Embryonic facial prominence (tissue), 1 donor: ENCODE results near the gene FIGN.

Experiments used
- DNase-seq: peaks from one replicate; pipeline ENCODE4 v3.0.0-alpha.2; 2016; ENCODE audit errors: extremely low spot score

FIGN gene

GRCh38 chr2:163709270-163709669 lies 26.5 kb downstream of the FIGN start:
- no peak for DNase-seq

DNA sequence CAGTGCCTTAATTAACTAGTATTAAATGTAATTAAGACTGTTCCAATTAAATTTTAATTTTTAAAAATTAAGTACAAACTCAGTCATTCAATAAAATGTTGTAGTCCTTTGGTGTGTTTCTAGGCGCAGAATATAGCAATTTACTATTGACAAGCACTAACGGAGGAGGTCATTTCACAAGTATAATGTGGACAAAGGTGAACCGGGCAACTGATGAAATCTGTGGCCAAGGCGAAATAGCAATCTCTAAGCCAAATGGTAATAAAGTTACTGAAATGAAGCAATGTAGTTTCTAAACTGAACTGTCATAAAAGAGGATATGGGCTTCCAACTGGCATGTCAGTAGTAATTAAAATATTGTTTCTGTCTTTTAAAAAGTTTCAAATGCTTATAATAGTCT lies 27.5 kb downstream of the FIGN start:
- DNase-seq, result no peak

DNA sequence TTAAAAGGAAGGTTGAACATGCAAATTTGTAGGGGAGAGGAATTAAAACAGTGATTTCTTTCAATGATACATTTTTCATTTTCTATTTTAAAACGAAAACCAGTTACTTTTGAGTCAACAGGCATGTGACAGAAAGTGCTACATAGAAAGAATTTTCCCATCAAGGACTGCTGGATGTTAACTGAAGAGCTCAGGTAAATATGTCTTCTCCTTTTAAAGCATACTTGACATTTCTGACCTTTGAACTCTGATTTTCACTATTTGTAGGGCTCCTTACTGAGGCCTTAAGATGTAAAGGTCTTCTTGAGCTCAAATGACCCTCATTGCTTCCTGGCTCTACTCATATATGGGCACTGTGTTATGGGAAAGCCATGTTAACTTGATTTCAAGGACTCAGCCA lies 32.4 kb downstream of the FIGN start:
- DNase-seq, result no peak

GRCh38 chr2:163701399-163702195 lies 34.2 kb downstream of the FIGN start:
- DNase-seq, result no peak

GRCh38 chr2:163698857-163699256 lies 37.0 kb downstream of the FIGN start:
- DNase-seq, result no peak

DNA sequence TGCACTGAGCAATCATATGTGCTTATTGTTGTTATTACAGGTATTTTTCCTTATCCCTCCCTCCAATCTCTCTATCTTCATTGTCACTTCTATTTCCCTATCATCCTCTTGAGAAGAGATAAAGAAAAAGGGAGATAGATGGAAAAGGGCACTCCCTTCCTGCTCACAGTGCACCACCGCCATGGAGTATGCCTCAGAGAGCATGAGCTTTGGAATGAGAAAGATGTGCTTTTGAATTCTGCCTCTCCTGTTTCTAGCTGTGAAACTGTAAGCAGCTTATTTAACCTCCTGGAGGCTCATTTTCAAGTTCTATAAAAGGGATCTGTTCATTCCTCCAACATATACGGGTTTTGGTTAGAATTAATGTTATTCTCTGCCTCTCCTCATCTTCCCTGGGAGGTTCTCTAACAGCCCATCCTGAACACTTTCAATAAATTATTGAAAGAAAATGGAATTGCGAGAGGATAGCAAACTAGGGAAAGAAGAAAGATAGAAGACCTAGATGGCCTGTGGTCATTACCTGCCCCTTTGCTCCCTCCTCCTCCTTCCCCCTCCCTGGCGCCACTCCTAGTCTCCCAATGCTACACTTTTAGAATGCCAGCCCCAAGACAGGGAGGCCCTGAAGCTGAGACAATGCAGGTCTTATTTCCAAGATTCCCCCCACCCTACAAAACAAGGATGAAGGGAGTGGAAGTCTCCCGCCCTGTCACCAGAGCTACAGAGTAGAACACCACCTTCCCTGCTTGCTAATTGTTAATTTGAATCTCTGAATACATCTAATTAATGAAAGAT lies 37.8 kb downstream of the FIGN start:
- DNase-seq, result no peak

GRCh38 chr2:163697429-163697828 lies 38.4 kb downstream of the FIGN start:
- no peak for DNase-seq

GRCh38 chr2:163693484-163693883 lies 42.3 kb downstream of the FIGN start:
- DNase-seq, result no peak

GRCh38 chr2:163692611-163693482 lies 43.0 kb downstream of the FIGN start:
- no peak for DNase-seq

DNA sequence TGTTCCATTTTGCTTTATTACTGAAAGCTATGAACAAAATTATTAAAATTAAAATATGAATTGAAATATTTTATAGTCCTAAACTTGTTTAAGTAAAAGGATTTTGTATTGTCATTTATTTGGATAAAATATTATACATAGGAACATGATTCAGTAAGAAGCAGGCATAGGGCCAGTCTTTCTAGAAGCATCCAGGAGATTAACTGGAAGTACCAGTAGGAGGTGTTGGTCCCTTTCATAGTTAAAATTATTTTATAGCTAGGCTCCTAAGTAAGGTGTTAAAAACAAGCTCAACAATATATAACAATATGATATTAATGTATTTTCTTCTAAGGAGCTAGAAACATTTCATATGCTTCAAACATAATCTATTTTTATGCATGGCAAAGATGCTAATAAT lies 43.7 kb downstream of the FIGN start:
- DNase-seq, result no peak

DNA sequence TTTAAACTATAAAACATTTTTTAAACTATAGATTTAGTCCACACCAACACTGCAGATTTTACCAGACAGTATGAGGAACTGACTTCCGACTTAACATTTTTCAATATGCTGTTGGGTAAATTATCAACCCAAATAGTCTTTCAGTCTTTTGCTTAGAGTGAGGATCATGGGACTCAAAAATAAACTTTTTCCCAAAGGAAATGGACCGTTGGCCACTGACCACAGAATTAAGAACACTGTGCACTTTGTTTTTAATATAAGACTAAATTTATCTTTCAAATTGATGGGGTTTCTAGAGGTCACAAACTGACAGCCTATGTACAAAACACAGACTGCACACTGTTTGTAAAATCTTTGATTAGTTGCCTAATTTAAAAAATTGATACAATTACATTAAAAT lies 44.9 kb downstream of the FIGN start:
- no peak for DNase-seq

GRCh38 chr2:163687217-163687616 lies 48.6 kb downstream of the FIGN start:
- no peak for DNase-seq

- no peak for DNase-seq
Observed at GRCh38 chr2:163686289-163686688, 49.5 kb downstream of the FIGN start.

GRCh38 chr2:163682695-163683094 lies 53.1 kb downstream of the FIGN start:
- no peak for DNase-seq

- no peak for DNase-seq
Observed at GRCh38 chr2:163681745-163682144, 54.1 kb downstream of the FIGN start.

DNA sequence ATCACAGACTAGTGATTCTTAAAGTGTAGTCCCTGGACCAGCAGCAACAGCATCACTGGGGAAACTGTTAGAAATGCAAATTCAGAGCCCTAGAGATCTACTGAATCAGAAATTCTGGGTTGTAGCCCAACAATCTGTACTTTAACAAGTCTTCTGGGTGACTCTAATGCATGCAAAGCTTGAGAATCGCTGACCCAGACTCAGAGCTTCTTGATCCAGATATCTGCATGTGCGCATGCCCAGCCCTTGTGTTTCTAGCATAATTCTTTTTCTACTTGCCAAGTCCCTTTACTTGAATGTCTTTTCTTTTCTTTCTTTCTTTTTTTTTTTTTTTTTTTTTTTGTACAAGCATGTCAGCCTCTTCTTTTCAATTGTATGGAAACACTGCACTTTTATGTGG lies 60.4 kb downstream of the FIGN start:
- DNase-seq, result no peak

GRCh38 chr2:163673522-163673921 lies 62.3 kb downstream of the FIGN start:
- DNase-seq, result no peak

DNA sequence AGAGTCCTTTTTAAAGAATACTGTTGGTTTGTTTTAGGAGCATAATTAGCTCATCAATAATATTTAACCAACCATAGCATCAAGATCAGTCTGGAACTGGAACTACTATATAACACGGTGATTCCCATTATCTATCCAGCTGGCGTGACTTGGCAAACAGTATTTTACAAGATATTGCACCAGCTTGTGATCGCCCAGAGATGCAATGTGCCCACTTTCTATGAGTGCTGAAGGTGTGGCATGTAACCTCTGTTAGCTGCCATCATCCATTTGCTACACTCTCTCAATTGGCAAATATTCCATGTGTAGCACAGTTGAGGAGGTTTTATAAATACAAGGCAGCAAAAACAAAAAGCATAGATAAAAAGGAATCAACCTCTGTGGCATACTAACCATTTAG lies 64.9 kb downstream of the FIGN start:
- DNase-seq, result no peak

DNA sequence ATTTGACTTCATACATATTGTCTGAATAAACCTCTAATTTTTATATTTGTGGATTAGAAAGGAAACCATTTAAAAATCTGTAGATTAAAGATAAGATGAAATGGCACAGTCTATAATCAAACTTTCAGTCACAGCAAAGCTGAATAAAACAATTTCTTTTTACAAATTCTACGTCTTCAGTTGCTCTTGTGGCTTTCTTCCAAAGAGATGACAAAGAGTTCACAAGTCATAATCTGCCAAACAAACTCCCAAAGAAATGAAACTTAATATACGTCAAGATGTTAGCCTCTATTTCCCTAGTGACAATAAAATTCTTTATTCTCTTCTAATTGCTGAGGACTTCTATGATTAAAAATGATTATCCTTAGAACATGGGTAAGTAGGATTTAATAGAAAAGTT lies 66.3 kb downstream of the FIGN start:
- DNase-seq, result no peak

DNA sequence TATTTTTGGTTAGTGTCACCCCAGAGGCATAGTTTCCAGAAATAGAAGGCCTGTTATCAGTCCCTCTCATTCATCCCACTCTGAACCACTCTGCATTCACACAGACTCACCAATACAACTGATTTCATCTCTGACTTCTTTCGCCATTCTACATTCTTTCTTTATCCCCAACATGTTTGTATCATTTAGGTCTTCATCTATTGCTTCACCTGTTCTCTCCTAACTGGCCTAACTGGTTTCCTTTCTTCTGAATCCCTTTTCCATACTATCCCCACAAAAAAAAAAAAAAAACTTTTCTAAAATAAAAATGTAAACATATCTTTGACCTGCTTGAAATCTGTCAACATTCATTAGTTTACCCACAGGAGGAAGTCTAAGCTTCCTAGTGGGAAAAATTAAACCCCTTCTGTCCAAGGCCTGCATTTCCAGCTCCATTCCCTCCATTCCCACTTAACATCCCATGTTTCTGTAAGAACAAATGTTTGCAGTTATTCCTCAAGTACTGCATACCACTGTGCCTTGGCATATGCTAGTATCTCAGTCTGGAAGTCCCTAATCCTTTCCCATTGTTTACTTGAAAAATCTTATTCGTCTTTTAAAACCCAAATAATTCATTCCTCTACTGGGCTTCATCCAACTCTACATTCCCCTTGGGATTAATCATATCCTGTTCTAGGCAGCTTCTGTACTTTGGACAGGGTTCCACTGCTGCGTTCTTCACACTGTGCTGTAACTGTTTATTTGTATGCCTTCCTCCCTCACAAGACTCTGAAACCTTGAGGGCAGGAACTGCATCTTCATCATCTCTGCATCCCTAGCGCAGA lies 68.5 kb downstream of the FIGN start:
- DNase-seq, result no peak

DNA sequence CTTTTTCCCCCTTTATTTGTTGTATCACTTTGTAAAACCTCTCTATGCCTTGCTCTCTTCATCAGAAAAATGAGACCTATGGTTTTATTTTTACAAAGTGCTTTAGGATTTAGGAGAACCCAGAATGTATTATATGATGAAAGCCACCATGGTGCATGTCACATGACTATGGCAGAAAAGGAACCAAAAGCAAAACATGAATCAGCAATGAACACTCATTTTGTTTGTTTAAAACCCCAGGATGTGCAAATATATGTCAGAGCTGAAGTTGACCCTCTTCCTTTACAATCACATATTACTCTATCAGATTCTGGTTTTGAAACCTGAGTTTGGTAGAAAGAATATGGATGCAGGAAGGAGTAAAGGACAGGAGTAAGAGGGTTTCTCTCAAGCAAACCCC lies 70.0 kb downstream of the FIGN start:
- DNase-seq, result no peak
